ENCODE data around the gene MTA3.
A peak's percentile ranks its signal among the peaks of the same experiment; 100 is the strongest.

- peak; percentile 53 for TF ChIP-seq CTCF (IDR thresholded peaks at IDR 0.05)
- no peak for TF ChIP-seq EZH2phosphoT487 (IDR thresholded peaks at IDR 0.05)
These were observed 226.0 kb downstream of the MTA3 start for GRCh38 chr2:42794271-42795046.
